Measurements from ENCODE around the gene RCAN1. TPM values are rescaled to one million over a fixed set of nuclear protein-coding genes. Genes with fewer than 3 reads are reported as not detected.

RCAN1 gene
- total RNA-seq, 4 donors from 2014 or later = 20.5 to 50.3 (median 26.2) TPM

GRCh38 chr21:34580181-34580700, 34.7 kb downstream of the RCAN1 start:
- TF ChIP-seq CTCF (IDR thresholded peaks at IDR 0.05) = no peak
- no peak for DNase-seq
- no peaks in the 10 kb centered on the region for H3K36me3 ChIP-seq
- H3K4me1 ChIP-seq = peaks cover 0 to 19% (median 0%) of the 10 kb centered on the region in 4 donors
- no peak overlapping the region for H3K4me3 ChIP-seq
- H3K27me3 ChIP-seq = no peaks in the 10 kb centered on the region
- H3K9me3 ChIP-seq = no peaks in the 10 kb centered on the region
- no peak overlapping the region for H3K27ac ChIP-seq

GRCh38 chr21:34579411-34579810, 35.5 kb downstream of the RCAN1 start:
- no peak for DNase-seq
- no peaks in the 10 kb centered on the region for H3K9me3 ChIP-seq
- no peaks in the 10 kb centered on the region for H3K27me3 ChIP-seq
- H3K4me1 ChIP-seq = peaks cover 0 to 19% (median 0%) of the 10 kb centered on the region in 4 donors
- H3K27ac ChIP-seq = no peak overlapping the region
- H3K4me3 ChIP-seq = no peak overlapping the region
- no peaks in the 10 kb centered on the region for H3K36me3 ChIP-seq
- TF ChIP-seq POLR2A (IDR thresholded peaks at IDR 0.05) = no peak
- no peak for TF ChIP-seq CTCF (IDR thresholded peaks at IDR 0.05)

GRCh38 chr21:34576041-34576511, 38.8 kb downstream of the RCAN1 start:
- TF ChIP-seq CTCF (IDR thresholded peaks at IDR 0.05) = no peak
- TF ChIP-seq POLR2A (IDR thresholded peaks at IDR 0.05) = no peak
- Histone ChIP-seq H3K27ac (peak overlapping the region in 1 of 4 donors; percentile 3), H3K4me1 (peaks cover 0 to 19% (median 0%) of the 10 kb centered on the region in 4 donors), H3K9me3 (no peaks in the 10 kb centered on the region), H3K27me3 (no peaks in the 10 kb centered on the region), H3K36me3 (no peaks in the 10 kb centered on the region), H3K4me3 (no peak overlapping the region)
- DNase-seq = no peak

GRCh38 chr21:34574601-34575529, 40.0 kb downstream of the RCAN1 start:
- no peaks in the 10 kb centered on the region for H3K36me3 ChIP-seq
- no peak overlapping the region for H3K27ac ChIP-seq
- H3K27me3 ChIP-seq = no peaks in the 10 kb centered on the region
- no peak for DNase-seq
- H3K4me1 ChIP-seq = peaks cover 0 to 13% (median 0%) of the 10 kb centered on the region in 4 donors
- TF ChIP-seq CTCF (IDR thresholded peaks at IDR 0.05) (no peak), POLR2A (IDR thresholded peaks at IDR 0.05) (no peak)
- no peak overlapping the region for H3K4me3 ChIP-seq
- no peaks in the 10 kb centered on the region for H3K9me3 ChIP-seq

- TF ChIP-seq POLR2A (IDR thresholded peaks at IDR 0.05) (no peak), CTCF (IDR thresholded peaks at IDR 0.05) (no peak)
- no peak for DNase-seq
- Histone ChIP-seq H3K4me3 (no peak overlapping the region), H3K4me1 (peaks cover 0 to 13% (median 0%) of the 10 kb centered on the region in 4 donors), H3K27ac (no peak overlapping the region), H3K36me3 (no peaks in the 10 kb centered on the region), H3K27me3 (no peaks in the 10 kb centered on the region), H3K9me3 (no peaks in the 10 kb centered on the region)
These were observed 42.9 kb downstream of the RCAN1 start for GRCh38 chr21:34571994-34572393.
